Liver (tissue), 9 donors: Measurements from ENCODE around the gene PRRG3. TPM values are rescaled to one million over a fixed set of nuclear protein-coding genes. Genes with fewer than 3 reads are reported as not detected.

Experiments
- DNase-seq: peaks from one replicate; pipeline ENCODE4 v3.0.0-alpha.2; 2017; ENCODE audit warnings: low spot score
- H3K27ac ChIP-seq, 2 donors: one replicate each; pipeline ENCODE4 v1.7.0; 2013; ENCODE audit warnings: inconsistent platforms in 2 of 2, low read length in 2 of 2, control low read depth in 1 of 2, low read depth in 1 of 2, mild to moderate bottlenecking in 1 of 2
- H3K27me3 ChIP-seq, 4 donors: one replicate each; pipeline versions ENCODE4 v1.6.1 to v1.7.0; 2013; ENCODE audit warnings: low read length in 3 of 4, inconsistent platforms in 1 of 4, mild to moderate bottlenecking in 1 of 4, moderate library complexity in 1 of 4; ENCODE audit not compliant: control insufficient read depth in 4 of 4, insufficient read depth in 4 of 4
- H3K36me3 ChIP-seq, 4 donors: one replicate each; pipeline versions ENCODE4 v1.6.1 to v1.7.0; 2013; ENCODE audit warnings: low read length in 3 of 4, mild to moderate bottlenecking in 3 of 4, low read depth in 1 of 4, moderate library complexity in 1 of 4; ENCODE audit not compliant: control insufficient read depth in 4 of 4, insufficient read depth in 3 of 4
- H3K4me1 ChIP-seq, 4 donors: one replicate each; pipeline versions ENCODE4 v1.6.1 to v1.7.0; 2013; ENCODE audit warnings: low read length in 3 of 4, mild to moderate bottlenecking in 3 of 4, moderate library complexity in 1 of 4; ENCODE audit not compliant: control insufficient read depth in 4 of 4, insufficient read depth in 4 of 4
- H3K4me3 ChIP-seq, 3 donors: one replicate each; pipeline versions ENCODE4 v1.6.1 to v1.7.0; 2013; ENCODE audit warnings: low read length in 3 of 3, control low read depth in 1 of 3, low read depth in 1 of 3, mild to moderate bottlenecking in 1 of 3
- H3K9ac ChIP-seq, 2 donors: one replicate each; pipeline ENCODE4 v1.7.0; 2013; ENCODE audit warnings: low read length in 2 of 2, mild to moderate bottlenecking in 2 of 2, moderate library complexity in 2 of 2, control low read depth in 1 of 2, low read depth in 1 of 2
- H3K9me3 ChIP-seq, 4 donors: one replicate each; pipeline versions ENCODE4 v1.6.1 to v1.7.0; 2013; ENCODE audit warnings: low read length in 3 of 4; ENCODE audit not compliant: control insufficient read depth in 4 of 4
- ATF3 ChIP-seq: IDR thresholded peaks from 2 replicates; pipeline ENCODE4 v1.6.1; 2016; ENCODE audit warnings: antibody characterized with exemption
- EGR1 ChIP-seq, 2 donors: IDR thresholded peaks; 2 replicates each; pipeline ENCODE4 v1.6.1; 2016 to 2018; ENCODE audit warnings: antibody characterized with exemption in 2 of 2, low read depth in 2 of 2
- FOXA1 ChIP-seq: IDR thresholded peaks from 2 replicates; pipeline ENCODE4 v1.6.1; 2016; ENCODE audit warnings: antibody characterized with exemption
- FOXA2 ChIP-seq: IDR thresholded peaks from 2 replicates; pipeline ENCODE4 v1.6.1; 2016; ENCODE audit warnings: antibody characterized with exemption
- GABPA ChIP-seq, 2 donors: IDR thresholded peaks in 1 of 2; conservative IDR thresholded peaks in 1 of 2; 2 replicates each; pipeline ENCODE4 v1.6.1; 2016; ENCODE audit warnings: antibody characterized with exemption in 2 of 2, mild to moderate bottlenecking in 1 of 2, moderate library complexity in 1 of 2
- HNF4A ChIP-seq, 2 donors: conservative IDR thresholded peaks; 2 replicates each; pipeline ENCODE4 v1.6.1; 2016; ENCODE audit warnings: antibody characterized with exemption in 2 of 2, mild to moderate bottlenecking in 2 of 2
- HNF4G ChIP-seq: IDR thresholded peaks from 2 replicates; pipeline ENCODE4 v1.6.1; 2016; ENCODE audit warnings: antibody characterized with exemption
- JUND ChIP-seq, 2 donors: IDR thresholded peaks; 2 replicates each; pipeline ENCODE4 v1.6.1; 2016; ENCODE audit warnings: antibody characterized with exemption in 2 of 2
- MAX ChIP-seq: IDR thresholded peaks from 2 replicates; pipeline ENCODE4 v1.6.1; 2016; ENCODE audit warnings: antibody characterized with exemption
- NR2F2 ChIP-seq: IDR thresholded peaks from 2 replicates; pipeline ENCODE4 v1.6.1; 2016; ENCODE audit warnings: antibody characterized with exemption
- RAD21 ChIP-seq, 2 donors: IDR thresholded peaks; 2 replicates each; pipeline ENCODE4 v1.6.1; 2016; ENCODE audit warnings: antibody characterized with exemption in 2 of 2, mild to moderate bottlenecking in 2 of 2
- RXRA ChIP-seq, 2 donors: IDR thresholded peaks; 2 replicates each; pipeline ENCODE4 v1.6.1; 2017 to 2018; ENCODE audit warnings: antibody characterized with exemption in 2 of 2, mild to moderate bottlenecking in 1 of 2
- SP1 ChIP-seq: IDR thresholded peaks from 2 replicates; pipeline ENCODE4 v1.6.1; 2018; ENCODE audit warnings: antibody characterized with exemption, mild to moderate bottlenecking
- TAF1 ChIP-seq: conservative IDR thresholded peaks from 2 replicates; pipeline ENCODE4 v1.6.1; 2016; ENCODE audit warnings: antibody characterized with exemption, mild to moderate bottlenecking
- YY1 ChIP-seq: IDR thresholded peaks from 2 replicates; pipeline ENCODE4 v1.6.1; 2016; ENCODE audit warnings: antibody characterized with exemption, mild to moderate bottlenecking
- WGBS: extraction: QIAGEN DNeasy Blood & Tissue Kit; methylation state at CpG from one replicate; pipeline ENCODE4 v1.1.7; 2013; 5-methylcytosine and 5-hydroxymethylcytosine counted together
- polyA plus RNA-seq, 2 donors: library from polyadenylated mRNA; stranded (reverse) in 1 of 2; unstranded in 1 of 2; fragments of 200-250 nt in 1 of 2; fragments of >200 nt in 1 of 2; fragmentation: Nextera tagmentation in 1 of 2; extraction: Ambion mirVana in 1 of 2; gene quantifications; one replicate each; pipeline versions ENCODE4 v1.2.1 to v1.2.3, GENCODE V29; 2013 to 2015
- total RNA-seq, 2 donors: library from RNA; depleted of rRNA; stranded (reverse); fragments of >200 nt; gene quantifications; one replicate each; pipeline ENCODE4 v1.2.3, GENCODE V29; 2014
- TF ChIP-seq, protein P1 (sequence below): fragments of 150-350 bp; IDR thresholded peaks from 2 replicates; pipeline ENCODE4 v1.5.1; 2017; ENCODE audit warnings: improper control_type of control experiment, low read depth, low read length; ENCODE audit not compliant: missing input control
- TF ChIP-seq, protein P2 (sequence below): IDR thresholded peaks from 2 replicates; pipeline ENCODE4 v1.6.1; 2016; ENCODE audit warnings: antibody characterized with exemption
- TF ChIP-seq, protein P3 (sequence below): IDR thresholded peaks from 2 replicates; pipeline ENCODE4 v1.6.1; 2016; ENCODE audit warnings: antibody characterized with exemption, mild to moderate bottlenecking
- donor health status: healthy.
- donor health status: healthy.
- donor health status: healthy.
- donor health status: healthy.
- donor health status: healthy.

Gene PRRG3
- total and polyA plus RNA-seq, 4 donors: under 0.01 to 0.05 (median 0.01) TPM; not detected in 1

- WGBS: 94% methylated on average over 6 of the region's 6 CpGs
- Histone ChIP-seq H3K9me3 (no peaks in the 10 kb centered on the region), H3K27me3 (no peaks in the 10 kb centered on the region), H3K4me3 (no peak overlapping the region), H3K9ac (no peak overlapping the region), H3K27ac (no peak overlapping the region), H3K36me3 (no peaks in the 10 kb centered on the region), H3K4me1 (peaks cover 0 to 3% (median 0%) of the 10 kb centered on the region in 4 donors)
- TF ChIP-seq SP1 (no peak), EGR1 (IDR thresholded peaks at IDR 0.05; ENCODE audit: low read depth in 2 of 2) (no peak), FOXA2 (no peak), YY1 (no peak), RAD21 (IDR thresholded peaks at IDR 0.05) (no peak), GABPA (IDR thresholded peaks at IDR 0.05 in 1 of 2, conservative IDR thresholded peaks at IDR 0.05 in 1 of 2) (no peak), JUND (IDR thresholded peaks at IDR 0.05) (no peak), FOXA1 (no peak), HNF4G (no peak), ATF3 (no peak), MAX (no peak), TAF1 (no peak), RXRA (IDR thresholded peaks at IDR 0.05) (no peak), HNF4A (conservative IDR thresholded peaks at IDR 0.05) (no peak), NR2F2 (no peak)
- TF ChIP-seq, protein P1, sequence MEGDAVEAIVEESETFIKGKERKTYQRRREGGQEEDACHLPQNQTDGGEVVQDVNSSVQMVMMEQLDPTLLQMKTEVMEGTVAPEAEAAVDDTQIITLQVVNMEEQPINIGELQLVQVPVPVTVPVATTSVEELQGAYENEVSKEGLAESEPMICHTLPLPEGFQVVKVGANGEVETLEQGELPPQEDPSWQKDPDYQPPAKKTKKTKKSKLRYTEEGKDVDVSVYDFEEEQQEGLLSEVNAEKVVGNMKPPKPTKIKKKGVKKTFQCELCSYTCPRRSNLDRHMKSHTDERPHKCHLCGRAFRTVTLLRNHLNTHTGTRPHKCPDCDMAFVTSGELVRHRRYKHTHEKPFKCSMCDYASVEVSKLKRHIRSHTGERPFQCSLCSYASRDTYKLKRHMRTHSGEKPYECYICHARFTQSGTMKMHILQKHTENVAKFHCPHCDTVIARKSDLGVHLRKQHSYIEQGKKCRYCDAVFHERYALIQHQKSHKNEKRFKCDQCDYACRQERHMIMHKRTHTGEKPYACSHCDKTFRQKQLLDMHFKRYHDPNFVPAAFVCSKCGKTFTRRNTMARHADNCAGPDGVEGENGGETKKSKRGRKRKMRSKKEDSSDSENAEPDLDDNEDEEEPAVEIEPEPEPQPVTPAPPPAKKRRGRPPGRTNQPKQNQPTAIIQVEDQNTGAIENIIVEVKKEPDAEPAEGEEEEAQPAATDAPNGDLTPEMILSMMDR: no peak
- TF ChIP-seq, protein P2, sequence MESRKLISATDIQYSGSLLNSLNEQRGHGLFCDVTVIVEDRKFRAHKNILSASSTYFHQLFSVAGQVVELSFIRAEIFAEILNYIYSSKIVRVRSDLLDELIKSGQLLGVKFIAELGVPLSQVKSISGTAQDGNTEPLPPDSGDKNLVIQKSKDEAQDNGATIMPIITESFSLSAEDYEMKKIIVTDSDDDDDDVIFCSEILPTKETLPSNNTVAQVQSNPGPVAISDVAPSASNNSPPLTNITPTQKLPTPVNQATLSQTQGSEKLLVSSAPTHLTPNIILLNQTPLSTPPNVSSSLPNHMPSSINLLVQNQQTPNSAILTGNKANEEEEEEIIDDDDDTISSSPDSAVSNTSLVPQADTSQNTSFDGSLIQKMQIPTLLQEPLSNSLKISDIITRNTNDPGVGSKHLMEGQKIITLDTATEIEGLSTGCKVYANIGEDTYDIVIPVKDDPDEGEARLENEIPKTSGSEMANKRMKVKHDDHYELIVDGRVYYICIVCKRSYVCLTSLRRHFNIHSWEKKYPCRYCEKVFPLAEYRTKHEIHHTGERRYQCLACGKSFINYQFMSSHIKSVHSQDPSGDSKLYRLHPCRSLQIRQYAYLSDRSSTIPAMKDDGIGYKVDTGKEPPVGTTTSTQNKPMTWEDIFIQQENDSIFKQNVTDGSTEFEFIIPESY: no peak
- TF ChIP-seq, protein P3, sequence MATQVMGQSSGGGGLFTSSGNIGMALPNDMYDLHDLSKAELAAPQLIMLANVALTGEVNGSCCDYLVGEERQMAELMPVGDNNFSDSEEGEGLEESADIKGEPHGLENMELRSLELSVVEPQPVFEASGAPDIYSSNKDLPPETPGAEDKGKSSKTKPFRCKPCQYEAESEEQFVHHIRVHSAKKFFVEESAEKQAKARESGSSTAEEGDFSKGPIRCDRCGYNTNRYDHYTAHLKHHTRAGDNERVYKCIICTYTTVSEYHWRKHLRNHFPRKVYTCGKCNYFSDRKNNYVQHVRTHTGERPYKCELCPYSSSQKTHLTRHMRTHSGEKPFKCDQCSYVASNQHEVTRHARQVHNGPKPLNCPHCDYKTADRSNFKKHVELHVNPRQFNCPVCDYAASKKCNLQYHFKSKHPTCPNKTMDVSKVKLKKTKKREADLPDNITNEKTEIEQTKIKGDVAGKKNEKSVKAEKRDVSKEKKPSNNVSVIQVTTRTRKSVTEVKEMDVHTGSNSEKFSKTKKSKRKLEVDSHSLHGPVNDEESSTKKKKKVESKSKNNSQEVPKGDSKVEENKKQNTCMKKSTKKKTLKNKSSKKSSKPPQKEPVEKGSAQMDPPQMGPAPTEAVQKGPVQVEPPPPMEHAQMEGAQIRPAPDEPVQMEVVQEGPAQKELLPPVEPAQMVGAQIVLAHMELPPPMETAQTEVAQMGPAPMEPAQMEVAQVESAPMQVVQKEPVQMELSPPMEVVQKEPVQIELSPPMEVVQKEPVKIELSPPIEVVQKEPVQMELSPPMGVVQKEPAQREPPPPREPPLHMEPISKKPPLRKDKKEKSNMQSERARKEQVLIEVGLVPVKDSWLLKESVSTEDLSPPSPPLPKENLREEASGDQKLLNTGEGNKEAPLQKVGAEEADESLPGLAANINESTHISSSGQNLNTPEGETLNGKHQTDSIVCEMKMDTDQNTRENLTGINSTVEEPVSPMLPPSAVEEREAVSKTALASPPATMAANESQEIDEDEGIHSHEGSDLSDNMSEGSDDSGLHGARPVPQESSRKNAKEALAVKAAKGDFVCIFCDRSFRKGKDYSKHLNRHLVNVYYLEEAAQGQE: no peak
- no peak for DNase-seq
Observed at GRCh38 chrX:151698485-151698884, 3.2 kb downstream of the PRRG3 start.
